Kidney (tissue), 14 donors: ENCODE measurements around the gene ENTHD1. TPM values are rescaled to one million over a fixed set of nuclear protein-coding genes. Genes with fewer than 3 reads are reported as not detected.

Source experiments
- DNase-seq, 5 donors: peaks; one replicate each; pipeline ENCODE4 v3.0.0-alpha.2; 2013 to 2020
- FAIRE-seq: peaks from 2 replicates; lab custom pipeline; 2012; peaks lifted over from hg19 to GRCh38; lab: Jason Lieb, UNC
- H3K27ac ChIP-seq, 2 donors: one replicate each; pipeline ENCODE4 v1.7.0; 2013; ENCODE audit warnings: low read depth in 2 of 2, low read length in 2 of 2, inconsistent platforms in 1 of 2
- H3K27me3 ChIP-seq: one replicate; pipeline ENCODE4 v1.7.1; 2013; ENCODE audit warnings: low read length, inconsistent platforms; ENCODE audit not compliant: control insufficient read depth, insufficient read depth
- H3K36me3 ChIP-seq, 3 donors: one replicate each; pipeline versions ENCODE4 v1.7.0 to v1.7.1; 2013; ENCODE audit warnings: low read length in 3 of 3, control low read depth in 1 of 3, inconsistent platforms in 1 of 3; ENCODE audit not compliant: insufficient read depth in 3 of 3, control insufficient read depth in 2 of 3
- H3K4me1 ChIP-seq, 3 donors: one replicate each; pipeline versions ENCODE4 v1.7.0 to v1.7.1; 2013; ENCODE audit warnings: low read length in 3 of 3, inconsistent platforms in 1 of 3, low read depth in 1 of 3; ENCODE audit not compliant: control insufficient read depth in 2 of 3, insufficient read depth in 2 of 3
- H3K4me3 ChIP-seq, 3 donors: one replicate each; pipeline versions ENCODE4 v1.7.0 to v1.8.1; 2013; ENCODE audit warnings: low read length in 3 of 3, control low read depth in 1 of 3, inconsistent platforms in 1 of 3
- H3K9ac ChIP-seq, 3 donors: one replicate each; pipeline versions ENCODE4 v1.7.0 to v1.7.1; 2013; ENCODE audit warnings: low read length in 3 of 3, control low read depth in 1 of 3, inconsistent platforms in 1 of 3
- H3K9me3 ChIP-seq, 3 donors: one replicate each; pipeline versions ENCODE4 v1.7.0 to v1.7.1; 2013; ENCODE audit warnings: low read length in 3 of 3, control low read depth in 1 of 3, inconsistent platforms in 1 of 3; ENCODE audit not compliant: control insufficient read depth in 2 of 3, insufficient read depth in 1 of 3
- CTCF ChIP-seq: IDR thresholded peaks from 3 replicates; pipeline ENCODE4 v1.5.1; 2012; ENCODE audit warnings: mild to moderate bottlenecking, moderate library complexity, borderline replicate concordance; ENCODE audit not compliant: insufficient read depth; ENCODE audit errors: extremely low read depth
- intact Hi-C: fragments of 100-400 bp; cut with DNase I; formaldehyde crosslinking; loops from one replicate; pipeline ENCODE4 v1.11.1; 2022
- polyA plus RNA-seq: library from polyadenylated mRNA; stranded (reverse); fragments of 350-450 nt; fragmentation: Illumina TruSeq; extraction: RNeasy Lipid Tissue Mini Kit (QIAGEN cat#74804); gene quantifications from one replicate; pipeline ENCODE4 v1.2.3, GENCODE V29; 2014; ENCODE audit warnings: low read depth, low replicate concordance; ENCODE audit not compliant: insufficient read depth
- total RNA-seq: library from RNA; stranded (reverse); fragmentation: NEBNext Ultra II Directional; extraction: Animal tissue kit (Norgen Biotek cat#: 25700); gene quantifications from one replicate; pipeline ENCODE4 v1.2.1, GENCODE V29; 2021
- donor health status: control.
- donor health status: control.
- donor health status: control.
- donor health status: control.
- donor health status: control.
- donor health status: DM: yes; HTN: yes; CAD: no.
- donor health status: Normal renal cell carcinoma (clear cell type).

ENTHD1 gene
- total and polyA plus RNA-seq, 2 donors from 2014 or later = not detected

- no peak overlapping the region for H3K4me3 ChIP-seq
- H3K36me3 ChIP-seq = no peaks in the 10 kb centered on the region
- no peak overlapping the region for H3K9ac ChIP-seq
- H3K4me1 ChIP-seq = no peaks in the 10 kb centered on the region
- no peak for FAIRE-seq
- H3K9me3 ChIP-seq = no peaks in the 10 kb centered on the region
- intact Hi-C loops = no loop called here
- peak in 1 of 5 donors; percentile 37 for DNase-seq
- H3K27ac ChIP-seq = no peak overlapping the region
- no peak for TF ChIP-seq CTCF
- no peaks in the 10 kb centered on the region for H3K27me3 ChIP-seq
These were observed 179.2 kb downstream of the ENTHD1 start for GRCh38 chr22:39714321-39714720.

GRCh38 chr22:39713799-39714290 lies 179.7 kb downstream of the ENTHD1 start:
- Histone ChIP-seq H3K4me3 (no peak overlapping the region), H3K9me3 (no peaks in the 10 kb centered on the region), H3K4me1 (no peaks in the 10 kb centered on the region), H3K9ac (no peak overlapping the region), H3K27me3 (no peaks in the 10 kb centered on the region), H3K27ac (no peak overlapping the region), H3K36me3 (no peaks in the 10 kb centered on the region)
- intact Hi-C loops = no loop called here
- DNase-seq = peak in 1 of 5 donors; percentile 48
- no peak for TF ChIP-seq CTCF
- FAIRE-seq = no peak

- intact Hi-C loops = no loop called here
- DNase-seq (peak in 1 of 5 donors; percentile 46), FAIRE-seq (no peak)
- Histone ChIP-seq H3K4me1 (no peaks in the 10 kb centered on the region), H3K27ac (no peak overlapping the region), H3K9me3 (no peaks in the 10 kb centered on the region), H3K27me3 (no peaks in the 10 kb centered on the region), H3K4me3 (no peak overlapping the region), H3K9ac (no peak overlapping the region), H3K36me3 (no peaks in the 10 kb centered on the region)
- no peak for TF ChIP-seq CTCF
These were observed 180.6 kb downstream of the ENTHD1 start for GRCh38 chr22:39712751-39713525.
